OCI-LY1 (cell line): Measurements from ENCODE around the gene CMTM2.

Experiments
- H2AFZ ChIP-seq: fragments of 200-600 bp; sonication (generic), shearing (Covaris generic); 2 replicates; pipeline ENCODE4 v1.6.0; 2014; ENCODE audit warnings: antibody characterized with exemption, mild to moderate bottlenecking, low read length
- H3F3A ChIP-seq: fragments of 200-600 bp; sonication (generic), shearing (Covaris generic); 2 replicates; pipeline ENCODE4 v1.6.0; 2014; ENCODE audit warnings: mild to moderate bottlenecking, antibody characterized with exemption, low read length, moderate library complexity; ENCODE audit not compliant: insufficient read depth
- H3K27ac ChIP-seq: fragments of 200-600 bp; sonication (generic); 2 replicates; pipeline ENCODE4 v1.5.1; 2014; ENCODE audit warnings: low read length, mixed run types, mild to moderate bottlenecking, low read depth; ENCODE audit not compliant: poor library complexity, severe bottlenecking
- H3K27me3 ChIP-seq: fragments of 200-600 bp; sonication (generic); 2 replicates; pipeline ENCODE4 v1.6.0; 2014; ENCODE audit warnings: antibody characterized with exemption, mild to moderate bottlenecking, low read length, moderate library complexity; ENCODE audit not compliant: insufficient read depth
- H3K36me3 ChIP-seq: fragments of 200-600 bp; sonication (generic); 2 replicates; pipeline ENCODE4 v1.6.1; 2014; ENCODE audit warnings: mild to moderate bottlenecking, antibody characterized with exemption, low read length, moderate library complexity, mixed read lengths; ENCODE audit not compliant: insufficient read depth
- H3K4me1 ChIP-seq: fragments of 200-600 bp; sonication (generic); 2 replicates; pipeline ENCODE4 v1.5.1; 2014; ENCODE audit warnings: mild to moderate bottlenecking, low read length, moderate library complexity; ENCODE audit not compliant: insufficient read depth, severe bottlenecking
- H3K4me2 ChIP-seq: fragments of 200-600 bp; sonication (generic), shearing (Covaris generic); 2 replicates; pipeline ENCODE4 v1.6.1; 2014; ENCODE audit warnings: low read length
- H3K4me3 ChIP-seq: fragments of 200-600 bp; sonication (generic); 2 replicates; pipeline ENCODE4 v1.5.1; 2014; ENCODE audit warnings: low read length, low read depth, mild to moderate bottlenecking, mixed read lengths; ENCODE audit not compliant: poor library complexity, severe bottlenecking
- H3K79me2 ChIP-seq: fragments of 200-600 bp; shearing (Covaris generic); 2 replicates; pipeline ENCODE4 v1.6.1; 2016; ENCODE audit warnings: mixed run types, low read length, mixed read lengths; ENCODE audit not compliant: insufficient read depth
- H3K9ac ChIP-seq: fragments of 200-600 bp; sonication (generic), shearing (Covaris generic); 2 replicates; pipeline ENCODE4 v1.6.1; 2014; ENCODE audit warnings: mild to moderate bottlenecking, low read length, mixed read lengths
- H3K9me2 ChIP-seq: fragments of 200-600 bp; sonication (generic), shearing (Covaris generic); 2 replicates; pipeline ENCODE4 v1.6.1; 2014; ENCODE audit warnings: low read depth, mild to moderate bottlenecking, low read length, mixed read lengths
- H3K9me3 ChIP-seq: fragments of 200-600 bp; shearing (Covaris generic); 2 replicates; pipeline ENCODE4 v1.6.1; 2014; ENCODE audit warnings: low read length, mixed read lengths
- H4K20me1 ChIP-seq: fragments of 200-600 bp; sonication (generic), shearing (Covaris generic); 2 replicates; pipeline ENCODE4 v1.6.0; 2016; ENCODE audit warnings: mild to moderate bottlenecking, low read length; ENCODE audit not compliant: insufficient read depth
- CTCF ChIP-seq: fragments of 200-600 bp; sonication (generic), shearing (Covaris generic); IDR thresholded peaks from 2 replicates; pipeline ENCODE4 v1.5.1; 2017; ENCODE audit warnings: mild to moderate bottlenecking, antibody characterized with exemption, low read length, moderate library complexity, mixed read lengths
- EZH2 ChIP-seq: fragments of 200-600 bp; sonication (generic), shearing (Covaris generic); IDR thresholded peaks from 2 replicates; pipeline ENCODE4 v1.8.0; 2017; ENCODE audit warnings: borderline replicate concordance, mixed run types, mild to moderate bottlenecking, antibody characterized with exemption, low read length, moderate library complexity, mixed read lengths

CMTM2 gene

GRCh38 chr16:66596986-66597848, 18.0 kb downstream of the CMTM2 start:
- Histone ChIP-seq H3K4me2 (no peak overlapping the region), H3K27me3 (peaks cover 4% of the 10 kb centered on the region; the same call in 1 of the 2 replicates), H3K36me3 (no peaks in the 10 kb centered on the region; the same call in 1 of the 2 replicates), H3K9me2 (no peaks in the 10 kb centered on the region), H3K4me3 (no peak overlapping the region), H2AFZ (no peak overlapping the region), H4K20me1 (no peaks in the 10 kb centered on the region), H3K9me3 (peaks cover 8% of the 10 kb centered on the region; the same call in 1 of the 2 replicates), H3K79me2 (no peaks in the 10 kb centered on the region), H3K9ac (no peak overlapping the region), H3K4me1 (no peaks in the 10 kb centered on the region), H3K27ac (no peak overlapping the region), H3F3A (no peaks in the 10 kb centered on the region)
- no peak for TF ChIP-seq CTCF
- TF ChIP-seq EZH2: no peak

- Histone ChIP-seq H3K9ac (no peak overlapping the region), H3F3A (no peaks in the 10 kb centered on the region), H3K36me3 (no peaks in the 10 kb centered on the region; the same call in 1 of the 2 replicates), H3K4me3 (no peak overlapping the region), H3K27me3 (peaks cover 4% of the 10 kb centered on the region; the same call in 1 of the 2 replicates), H3K79me2 (no peaks in the 10 kb centered on the region), H3K27ac (no peak overlapping the region), H3K4me1 (no peaks in the 10 kb centered on the region), H3K4me2 (no peak overlapping the region), H2AFZ (no peak overlapping the region), H4K20me1 (no peaks in the 10 kb centered on the region), H3K9me2 (no peaks in the 10 kb centered on the region), H3K9me3 (peaks cover 8% of the 10 kb centered on the region; the same call in 1 of the 2 replicates)
- TF ChIP-seq EZH2 (no peak), CTCF (no peak)
Observed at GRCh38 chr16:66598111-66598510, 18.8 kb downstream of the CMTM2 start.

- TF ChIP-seq CTCF (no peak), EZH2 (no peak)
- H3K27ac ChIP-seq: no peak overlapping the region
- no peak overlapping the region for H3K4me2 ChIP-seq
- no peaks in the 10 kb centered on the region for H4K20me1 ChIP-seq
- H3F3A ChIP-seq: no peaks in the 10 kb centered on the region
- H3K36me3 ChIP-seq: no peaks in the 10 kb centered on the region; the same call in 1 of the 2 replicates
- peaks cover 4% of the 10 kb centered on the region; the same call in 1 of the 2 replicates for H3K27me3 ChIP-seq
- no peak overlapping the region for H3K4me3 ChIP-seq
- H3K9ac ChIP-seq: no peak overlapping the region
- no peaks in the 10 kb centered on the region for H3K9me2 ChIP-seq
- peaks cover 8% of the 10 kb centered on the region; the same call in 1 of the 2 replicates for H3K9me3 ChIP-seq
- H3K4me1 ChIP-seq: peaks cover 7% of the 10 kb centered on the region
- no peaks in the 10 kb centered on the region for H3K79me2 ChIP-seq
- H2AFZ ChIP-seq: no peak overlapping the region
Observed at GRCh38 chr16:66599726-66600125, 20.5 kb downstream of the CMTM2 start.
